NT2/D1 (cell line): ENCODE data around the gene CDK5.
A peak's percentile ranks its signal among the peaks of the same experiment; 100 is the strongest.

Experiments
- DNase-seq: peaks from one replicate; pipeline ENCODE4 v3.0.0-alpha.2; 2011; ENCODE audit warnings: low read depth, low spot score
- H3K27me3 ChIP-seq: 2 replicates; pipeline ENCODE4 v1.6.0; 2011; ENCODE audit warnings: mild to moderate bottlenecking; ENCODE audit not compliant: insufficient read length, insufficient read depth
- H3K36me3 ChIP-seq: 2 replicates; pipeline ENCODE4 v1.6.1; 2011; ENCODE audit warnings: mild to moderate bottlenecking, low read length, mixed read lengths; ENCODE audit not compliant: insufficient read depth, insufficient read length
- H3K4me1 ChIP-seq: 2 replicates; pipeline ENCODE4 v1.5.1; 2011; ENCODE audit not compliant: insufficient read depth, insufficient read length
- H3K4me3 ChIP-seq: 2 replicates; pipeline ENCODE4 v1.5.1; 2011; ENCODE audit warnings: low read depth; ENCODE audit not compliant: insufficient read length
- H3K9ac ChIP-seq: 2 replicates; pipeline ENCODE4 v1.6.0; 2011; ENCODE audit warnings: low read depth; ENCODE audit not compliant: insufficient read length
- H3K9me3 ChIP-seq: 2 replicates; pipeline ENCODE4 v1.5.1; 2011; ENCODE audit warnings: mild to moderate bottlenecking, low read length; ENCODE audit not compliant: insufficient read depth
- SUZ12 ChIP-seq: IDR thresholded peaks from 2 replicates; pipeline ENCODE4 v1.6.1; 2011; ENCODE audit not compliant: insufficient read length, insufficient read depth; ENCODE audit errors: extremely low read depth
- YY1 ChIP-seq: IDR thresholded peaks from 2 replicates; pipeline ENCODE4 v1.6.1; 2011; ENCODE audit not compliant: insufficient read length, insufficient read depth
- ZNF274 ChIP-seq: IDR thresholded peaks from 2 replicates; pipeline ENCODE4 v1.6.1; 2011; ENCODE audit warnings: mild to moderate bottlenecking, low read depth, low read length

The CDK5 gene

DNA sequence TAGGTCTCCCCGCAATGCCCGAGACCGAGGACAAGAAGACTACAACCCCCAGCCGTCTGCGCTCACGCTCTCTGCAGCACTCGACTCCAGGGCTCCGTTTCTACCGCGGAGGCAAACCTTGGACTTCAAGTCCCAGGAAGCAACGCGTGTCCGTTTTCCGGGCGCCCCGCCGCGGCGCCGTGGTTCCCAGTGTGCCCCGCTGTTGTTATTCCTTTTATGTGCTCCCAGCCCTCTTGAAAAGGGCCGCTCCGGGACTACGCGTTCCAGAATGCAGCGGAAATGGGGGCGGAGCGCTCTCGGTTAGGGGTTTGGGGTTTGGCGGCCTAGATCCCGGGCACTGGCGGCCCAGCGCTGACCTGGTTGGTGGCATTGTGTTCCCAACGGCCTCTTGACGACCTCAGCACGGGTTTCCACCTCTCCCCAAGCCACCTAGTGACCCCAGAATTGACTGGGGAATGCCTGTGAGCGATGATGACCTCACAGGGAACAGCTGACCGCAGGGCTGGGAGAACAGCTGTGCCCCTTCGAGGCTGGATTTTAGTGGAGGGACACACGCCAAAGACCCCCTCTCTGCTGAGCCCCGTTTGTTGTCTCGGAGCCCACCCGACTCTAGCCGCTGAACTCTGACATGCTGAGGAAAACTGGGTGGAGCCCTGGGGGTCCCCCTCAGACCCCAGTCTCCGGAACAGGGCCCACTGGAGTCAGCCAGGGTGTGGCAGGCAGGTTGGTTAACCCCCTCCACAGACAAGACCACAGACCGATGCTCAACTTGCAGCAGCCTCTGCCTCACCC is 488 bp upstream of the CDK5 start:
- peak; percentile 99 for DNase-seq
- Histone ChIP-seq H3K9me3 (no peaks in the 10 kb centered on the region), H3K4me1 (peaks cover 12% of the 10 kb centered on the region), H3K36me3 (peaks cover 5% of the 10 kb centered on the region), H3K9ac (peak overlapping the region; percentile 88), H3K27me3 (peaks cover 8% of the 10 kb centered on the region), H3K4me3 (peak overlapping the region; percentile 78)
- TF ChIP-seq ZNF274, result no peak
- no peak for TF ChIP-seq SUZ12
- no peak for TF ChIP-seq YY1

DNA sequence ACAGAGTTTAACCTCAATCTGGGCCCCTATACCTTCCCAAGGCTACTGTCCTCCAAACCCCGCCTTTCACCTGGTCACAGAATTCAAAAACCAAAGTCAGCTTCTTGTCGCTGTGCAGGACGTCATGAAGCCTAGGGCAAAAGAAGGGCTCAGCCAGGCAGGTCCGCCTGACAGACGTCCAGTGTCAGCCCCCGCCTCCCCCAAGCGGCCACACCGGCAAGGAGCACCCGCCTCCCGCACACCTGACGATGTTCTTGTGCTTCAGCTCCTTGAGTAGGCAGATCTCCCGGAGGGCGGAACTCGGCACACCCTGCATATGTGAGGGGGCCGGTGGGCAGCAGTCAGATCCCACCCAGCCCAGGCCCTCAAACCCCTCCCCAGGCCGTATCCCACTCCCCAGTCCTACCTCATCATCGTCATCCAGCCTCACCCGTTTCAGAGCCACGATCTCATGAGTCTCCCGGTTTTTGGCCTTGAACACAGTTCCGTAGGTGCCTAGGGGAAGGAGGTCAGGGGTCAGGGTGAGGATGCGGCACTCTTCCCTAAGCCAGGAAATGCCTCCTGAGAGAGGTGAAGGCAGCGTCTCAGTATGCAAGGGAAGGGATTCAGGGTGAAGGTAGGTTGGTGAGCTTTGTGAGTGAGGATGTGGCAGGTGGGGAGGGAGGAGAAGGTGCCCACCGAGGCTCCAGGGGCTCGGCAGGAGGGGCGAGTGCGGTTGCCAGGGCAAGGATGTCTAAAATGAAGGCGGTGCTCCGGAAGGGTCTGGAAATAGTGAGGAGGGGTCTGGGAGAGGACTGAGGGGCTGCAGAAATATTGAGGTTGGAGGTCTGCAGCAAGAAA is 811 bp downstream of the CDK5 start:
- Histone ChIP-seq H3K4me3 (peak overlapping the region; percentile 78), H3K9me3 (no peaks in the 10 kb centered on the region), H3K27me3 (peaks cover 15% of the 10 kb centered on the region), H3K4me1 (peaks cover 12% of the 10 kb centered on the region), H3K9ac (peak overlapping the region; percentile 89), H3K36me3 (peaks cover 5% of the 10 kb centered on the region)
- no peak for DNase-seq
- no peak for TF ChIP-seq SUZ12
- TF ChIP-seq YY1, result no peak
- no peak for TF ChIP-seq ZNF274

DNA sequence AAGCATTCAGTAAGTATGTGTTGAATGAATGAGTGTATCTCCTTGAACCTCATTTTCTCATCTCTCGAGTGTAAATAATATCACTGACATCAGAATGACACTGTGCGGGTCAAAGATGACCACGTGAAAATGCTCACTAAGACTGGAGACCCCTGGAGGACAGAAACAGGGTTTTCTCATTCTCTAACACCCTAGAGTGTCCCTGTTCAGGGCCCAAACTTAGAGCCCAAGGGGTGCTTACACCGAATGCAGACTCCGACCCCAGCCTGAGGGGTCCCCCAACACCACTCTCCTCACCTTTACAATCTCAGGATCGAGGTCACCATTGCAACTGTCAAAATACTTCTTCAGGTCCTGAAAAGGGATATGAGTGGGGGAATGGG is 1.4 kb downstream of the CDK5 start:
- no peak for DNase-seq
- Histone ChIP-seq H3K36me3 (peaks cover 5% of the 10 kb centered on the region), H3K9ac (no peak overlapping the region), H3K9me3 (no peaks in the 10 kb centered on the region), H3K4me1 (peaks cover 12% of the 10 kb centered on the region), H3K27me3 (peaks cover 19% of the 10 kb centered on the region), H3K4me3 (peak overlapping the region; percentile 15)
- TF ChIP-seq ZNF274 (no peak), SUZ12 (no peak), YY1 (no peak)

DNA sequence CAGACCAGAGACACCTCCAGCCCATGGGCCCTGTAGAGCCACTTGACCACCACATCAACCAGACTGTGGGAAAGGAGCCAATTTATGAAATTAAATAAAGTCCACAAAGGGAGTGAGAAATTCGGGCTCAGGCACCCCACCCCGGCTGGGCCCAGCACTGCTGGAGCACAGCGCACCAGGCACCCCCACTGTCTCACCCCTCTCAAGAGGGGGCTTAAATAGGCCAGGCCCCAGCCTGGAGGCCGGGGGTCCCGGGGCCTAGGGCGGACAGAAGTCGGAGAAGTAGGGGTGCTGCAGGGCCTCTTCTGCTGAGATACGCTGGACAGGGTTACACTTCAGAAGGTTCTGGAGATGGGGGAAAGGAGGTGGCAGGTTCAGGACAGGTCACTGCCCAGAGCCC is 3.9 kb downstream of the CDK5 start:
- peaks cover 5% of the 10 kb centered on the region for H3K36me3 ChIP-seq
- no peak for TF ChIP-seq YY1
- TF ChIP-seq ZNF274, result no peak
- no peak for TF ChIP-seq SUZ12
- peaks cover 15% of the 10 kb centered on the region for H3K4me1 ChIP-seq
- H3K9me3 ChIP-seq, result no peaks in the 10 kb centered on the region
- peaks cover 34% of the 10 kb centered on the region for H3K27me3 ChIP-seq
- no peak for DNase-seq
- no peak overlapping the region for H3K9ac ChIP-seq
- H3K4me3 ChIP-seq, result no peak overlapping the region

DNA sequence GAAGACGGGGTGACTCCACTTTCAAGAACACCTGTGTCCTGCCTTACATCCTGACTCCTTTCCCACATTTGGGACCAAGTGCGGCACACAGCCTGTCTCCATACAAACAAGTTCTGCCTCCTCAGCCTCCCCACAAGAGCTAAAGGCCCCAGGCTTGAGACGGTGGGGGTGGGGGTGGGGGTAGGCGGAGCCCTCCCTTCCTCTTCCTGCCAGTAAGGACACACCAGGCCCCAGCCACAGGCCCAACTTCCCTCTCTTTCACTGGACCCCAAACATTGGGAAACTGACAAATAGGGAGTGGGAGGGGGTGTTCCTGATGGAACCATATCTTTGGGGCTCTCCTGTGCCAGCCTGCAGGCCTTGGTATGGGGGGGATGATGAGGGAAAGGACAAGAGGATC is 4.6 kb downstream of the CDK5 start:
- Histone ChIP-seq H3K36me3 (peaks cover 5% of the 10 kb centered on the region), H3K9me3 (no peaks in the 10 kb centered on the region), H3K9ac (no peak overlapping the region), H3K27me3 (peaks cover 34% of the 10 kb centered on the region), H3K4me3 (no peak overlapping the region), H3K4me1 (peaks cover 15% of the 10 kb centered on the region)
- no peak for DNase-seq
- TF ChIP-seq YY1 (no peak), ZNF274 (no peak), SUZ12 (no peak)

DNA sequence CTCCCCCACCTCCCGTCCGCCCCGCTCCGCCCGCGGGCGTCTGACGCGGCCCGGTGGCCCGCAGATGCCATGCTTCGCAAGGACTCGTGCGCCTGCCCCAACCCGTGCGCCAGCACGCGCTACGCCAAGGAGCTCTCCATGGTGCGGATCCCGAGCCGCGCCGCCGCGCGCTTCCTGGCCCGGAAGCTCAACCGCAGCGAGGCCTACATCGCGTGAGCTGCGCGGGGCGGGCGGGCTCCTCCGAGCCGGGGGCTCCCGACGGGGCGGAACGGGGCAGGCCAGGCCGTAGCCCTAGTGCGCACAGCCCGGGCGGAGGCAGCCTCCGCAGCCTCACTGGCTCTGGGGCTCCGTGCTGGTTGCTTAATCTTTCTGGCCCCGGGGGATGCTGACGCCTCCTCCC is 6.6 kb downstream of the CDK5 start:
- Histone ChIP-seq H3K36me3 (peaks cover 11% of the 10 kb centered on the region), H3K27me3 (peaks cover 29% of the 10 kb centered on the region), H3K9me3 (no peaks in the 10 kb centered on the region), H3K4me1 (peaks cover 8% of the 10 kb centered on the region), H3K9ac (peak overlapping the region; percentile 21), H3K4me3 (no peak overlapping the region)
- TF ChIP-seq SUZ12 (no peak), ZNF274 (no peak), YY1 (no peak)
- DNase-seq, result peak; percentile 83

DNA sequence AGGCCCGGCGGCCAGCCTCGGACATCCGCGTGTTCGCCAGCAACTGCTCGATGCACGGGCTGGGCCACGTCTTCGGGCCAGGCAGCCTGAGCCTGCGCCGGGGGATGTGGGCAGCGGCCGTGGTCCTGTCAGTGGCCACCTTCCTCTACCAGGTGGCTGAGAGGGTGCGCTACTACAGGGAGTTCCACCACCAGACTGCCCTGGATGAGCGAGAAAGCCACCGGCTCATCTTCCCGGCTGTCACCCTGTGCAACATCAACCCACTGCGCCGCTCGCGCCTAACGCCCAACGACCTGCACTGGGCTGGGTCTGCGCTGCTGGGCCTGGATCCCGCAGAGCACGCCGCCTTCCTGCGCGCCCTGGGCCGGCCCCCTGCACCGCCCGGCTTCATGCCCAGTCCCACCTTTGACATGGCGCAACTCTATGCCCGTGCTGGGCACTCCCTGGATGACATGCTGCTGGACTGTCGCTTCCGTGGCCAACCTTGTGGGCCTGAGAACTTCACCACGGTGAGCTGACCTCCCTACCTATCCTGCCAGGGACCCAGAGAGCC is 8.7 kb downstream of the CDK5 start:
- no peak for DNase-seq
- Histone ChIP-seq H3K9ac (no peak overlapping the region), H3K36me3 (peaks cover 21% of the 10 kb centered on the region), H3K4me1 (peaks cover 3% of the 10 kb centered on the region), H3K27me3 (peaks cover 26% of the 10 kb centered on the region), H3K9me3 (no peaks in the 10 kb centered on the region), H3K4me3 (no peak overlapping the region)
- TF ChIP-seq YY1 (no peak), SUZ12 (no peak), ZNF274 (no peak)
